Stimulated activated naive CD8-positive, alpha-beta T cell treated with anti-CD3 and anti-CD28 coated beads, Interleukin-15, Interleukin-2, amounts not matched to agents 100 ng/mL and 50 ng/mL, for 24 hours (primary cell): ENCODE results near the gene KCNJ2.

Experiments
- H3K27ac Mint-ChIP-seq: one replicate; pipeline ENCODE4 v1.8.0; 2021; ENCODE audit warnings: mild to moderate bottlenecking, mixed read lengths
- H3K27me3 Mint-ChIP-seq: one replicate; pipeline ENCODE4 v1.8.0; 2021; ENCODE audit warnings: mixed read lengths
- H3K36me3 Mint-ChIP-seq: one replicate; pipeline ENCODE4 v1.8.0; 2021; ENCODE audit warnings: low read depth, mixed read lengths
- H3K4me1 Mint-ChIP-seq: one replicate; pipeline ENCODE4 v1.8.0; 2021; ENCODE audit warnings: low read depth, mixed read lengths
- H3K4me3 Mint-ChIP-seq: one replicate; pipeline ENCODE4 v1.8.0; 2021; ENCODE audit warnings: mild to moderate bottlenecking, mixed read lengths
- H3K9me3 Mint-ChIP-seq: one replicate; pipeline ENCODE4 v1.8.0; 2021; ENCODE audit warnings: mixed read lengths

Gene KCNJ2

DNA sequence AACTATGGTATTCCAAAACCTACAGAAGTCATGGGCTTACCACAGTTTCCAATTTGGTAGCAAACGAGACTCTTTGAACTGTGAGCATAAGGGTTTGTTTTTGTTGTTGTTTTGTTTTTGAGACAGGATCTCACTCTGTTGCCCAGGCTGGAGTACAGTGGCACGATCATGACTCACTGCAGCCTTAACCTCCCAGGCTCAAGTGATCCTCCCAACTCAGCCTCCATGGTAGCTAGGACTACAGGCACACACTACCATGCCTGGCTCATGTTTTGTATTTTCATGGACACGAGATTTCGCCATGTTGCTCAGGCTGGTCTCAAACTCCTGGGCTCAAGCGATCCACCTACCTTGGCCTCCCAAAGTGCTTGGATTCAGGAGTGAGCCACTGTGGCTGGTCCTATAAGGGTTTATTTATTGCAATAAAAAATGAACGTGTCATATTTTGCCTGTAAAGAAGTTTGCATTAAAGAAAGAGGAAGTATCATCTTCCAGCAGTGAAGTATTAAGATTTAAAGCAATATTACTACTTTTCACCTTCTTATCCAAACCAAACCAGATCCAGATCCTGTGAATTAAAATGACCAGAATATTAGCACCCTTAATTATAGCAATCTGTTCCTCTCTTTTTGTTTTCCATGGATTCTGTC lies 37.2 kb downstream of the KCNJ2 start:
- Mint-ChIP-seq H3K36me3 (no peaks in the 10 kb centered on the region), H3K27me3 (peaks cover 5% of the 10 kb centered on the region), H3K4me1 (no peaks in the 10 kb centered on the region), H3K4me3 (no peak overlapping the region), H3K9me3 (no peaks in the 10 kb centered on the region), H3K27ac (no peak overlapping the region)

DNA sequence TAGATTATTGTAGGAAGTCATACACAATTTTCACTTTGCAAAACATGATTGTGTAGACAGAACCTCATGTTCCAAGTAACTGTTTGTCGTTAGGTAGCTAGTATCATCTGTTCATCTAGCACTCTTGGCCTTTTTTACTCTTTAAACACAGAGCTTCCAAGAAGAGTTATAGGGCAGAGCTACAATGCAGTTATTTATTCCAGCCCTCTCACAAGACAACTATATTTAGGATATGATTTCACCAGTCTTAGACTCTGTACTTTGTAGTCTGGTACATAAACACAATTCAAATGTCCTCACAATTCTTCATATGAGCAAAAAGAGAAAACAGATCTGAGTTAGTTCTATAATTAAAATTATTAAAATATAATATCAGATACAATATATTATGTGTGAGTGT lies 37.9 kb downstream of the KCNJ2 start:
- no peak overlapping the region for H3K4me3 Mint-ChIP-seq
- H3K27me3 Mint-ChIP-seq = peaks cover 5% of the 10 kb centered on the region
- no peaks in the 10 kb centered on the region for H3K9me3 Mint-ChIP-seq

DNA sequence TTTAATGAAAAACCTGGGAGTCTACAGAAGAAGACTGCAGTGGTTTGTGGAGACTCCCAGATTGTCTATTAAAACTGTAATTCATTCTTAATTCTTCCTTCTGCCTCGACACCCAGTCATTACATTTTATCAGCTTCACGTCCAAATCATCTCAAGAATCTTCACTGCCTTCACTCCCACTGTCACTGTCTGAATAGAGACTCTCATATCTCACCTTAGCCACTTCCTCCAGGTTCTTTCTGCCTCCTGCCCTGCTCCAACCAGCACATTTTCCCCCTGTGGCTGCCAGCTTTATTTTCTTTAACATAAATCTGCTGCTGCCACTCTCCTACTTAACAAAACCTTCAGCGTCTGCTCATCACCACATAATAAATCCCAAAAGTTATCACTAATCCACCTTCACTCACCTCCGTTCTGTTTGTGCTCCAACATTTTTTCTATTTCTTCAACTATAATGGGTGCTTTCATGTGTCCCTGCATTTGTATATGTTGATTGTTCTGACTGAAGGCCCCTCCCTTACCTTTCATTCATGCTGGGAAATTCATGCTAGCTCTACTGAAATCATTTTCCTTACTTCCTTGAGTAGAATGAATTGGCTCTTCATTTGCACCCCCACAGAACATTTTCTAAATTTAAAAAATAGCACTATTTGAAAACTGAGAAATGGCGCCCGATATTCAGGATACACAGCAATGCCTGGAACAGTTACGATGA lies 38.9 kb downstream of the KCNJ2 start:
- no peak overlapping the region for H3K4me3 Mint-ChIP-seq
- no peaks in the 10 kb centered on the region for H3K9me3 Mint-ChIP-seq
- H3K27ac Mint-ChIP-seq = no peak overlapping the region
- peaks cover 5% of the 10 kb centered on the region for H3K27me3 Mint-ChIP-seq
- no peaks in the 10 kb centered on the region for H3K36me3 Mint-ChIP-seq
- H3K4me1 Mint-ChIP-seq = no peaks in the 10 kb centered on the region

More for the DNA sequence above, 37.9 kb downstream of the KCNJ2 start:
- Mint-ChIP-seq H3K27ac (no peak overlapping the region), H3K36me3 (no peaks in the 10 kb centered on the region), H3K4me1 (no peaks in the 10 kb centered on the region)

DNA sequence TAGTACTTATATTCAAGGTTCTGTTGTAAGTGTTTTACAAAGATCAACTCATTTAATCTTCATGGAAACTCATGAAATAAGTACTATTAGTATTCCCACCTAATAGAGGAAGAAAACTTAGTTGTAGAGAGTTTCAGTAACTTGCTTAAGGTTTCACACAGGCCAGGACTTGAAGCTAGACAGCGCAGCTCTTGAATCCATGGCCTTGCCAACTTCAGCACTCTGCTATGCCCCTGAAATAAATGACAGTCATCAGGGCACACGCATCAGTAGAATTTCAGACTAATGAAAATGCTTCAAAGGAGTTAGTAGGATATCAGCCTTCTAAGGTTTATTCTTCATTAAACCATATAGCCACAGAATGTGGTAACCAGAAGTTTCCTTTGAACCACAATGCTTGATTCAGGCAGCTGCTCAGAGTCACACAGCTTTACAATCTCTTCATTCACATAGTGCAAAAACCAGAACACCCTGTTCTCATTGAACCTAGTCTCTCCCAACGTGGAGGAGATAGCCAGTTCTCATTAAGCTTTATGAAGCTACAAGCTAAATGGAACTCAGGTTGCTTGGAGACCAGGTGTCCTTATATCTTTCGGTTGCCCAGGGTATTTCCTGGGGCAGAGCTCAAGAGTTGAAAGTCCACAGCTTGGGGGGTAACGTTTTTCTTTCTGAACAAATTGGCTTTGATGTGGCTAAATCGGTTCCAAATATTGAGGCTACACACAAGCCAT lies 39.7 kb downstream of the KCNJ2 start:
- Mint-ChIP-seq H3K36me3 (no peaks in the 10 kb centered on the region), H3K27ac (no peak overlapping the region), H3K4me1 (no peaks in the 10 kb centered on the region), H3K27me3 (peaks cover 5% of the 10 kb centered on the region), H3K4me3 (no peak overlapping the region), H3K9me3 (no peaks in the 10 kb centered on the region)

DNA sequence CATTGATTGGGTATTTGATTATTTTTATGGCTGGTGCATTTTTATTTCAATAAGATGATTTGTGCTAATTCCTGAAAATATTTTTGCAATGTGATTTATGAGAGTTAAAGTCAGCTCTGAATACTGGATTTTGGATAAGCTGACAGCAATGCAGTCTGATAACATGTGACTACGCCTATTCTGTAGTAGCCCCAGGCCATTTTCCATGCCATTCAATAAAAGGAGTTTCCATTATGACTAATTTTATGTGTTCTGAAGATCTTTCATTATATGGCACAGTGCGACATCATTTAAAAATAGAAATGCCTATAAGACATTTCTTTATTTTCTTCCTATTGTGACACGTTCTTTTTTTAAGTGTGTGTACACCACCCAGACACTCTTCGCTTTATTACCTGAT lies 46.3 kb downstream of the KCNJ2 start:
- Mint-ChIP-seq H3K9me3 (no peaks in the 10 kb centered on the region), H3K4me1 (no peaks in the 10 kb centered on the region), H3K4me3 (no peak overlapping the region), H3K27ac (no peak overlapping the region), H3K27me3 (peaks cover 5% of the 10 kb centered on the region), H3K36me3 (no peaks in the 10 kb centered on the region)

DNA sequence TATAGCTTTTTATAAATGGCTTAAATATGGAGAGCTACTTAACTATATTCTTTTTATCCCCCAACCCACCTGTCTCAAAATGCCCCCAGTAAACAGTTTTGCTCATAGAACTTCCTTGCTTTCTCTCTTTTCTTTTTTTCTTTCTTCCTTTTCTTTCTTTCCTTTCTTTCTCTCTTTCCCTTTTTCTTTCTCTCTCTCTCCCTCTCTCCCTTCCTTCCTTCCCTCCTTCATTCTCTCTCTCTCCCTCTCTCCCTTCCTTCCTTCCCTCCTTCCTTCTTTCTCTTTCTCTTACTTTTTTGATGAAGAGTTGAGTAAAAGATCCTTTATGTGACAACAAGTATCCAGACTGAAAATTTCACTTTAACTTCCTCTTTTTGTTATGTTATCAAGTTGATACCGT lies 48.2 kb downstream of the KCNJ2 start:
- H3K27ac Mint-ChIP-seq = no peak overlapping the region

DNA sequence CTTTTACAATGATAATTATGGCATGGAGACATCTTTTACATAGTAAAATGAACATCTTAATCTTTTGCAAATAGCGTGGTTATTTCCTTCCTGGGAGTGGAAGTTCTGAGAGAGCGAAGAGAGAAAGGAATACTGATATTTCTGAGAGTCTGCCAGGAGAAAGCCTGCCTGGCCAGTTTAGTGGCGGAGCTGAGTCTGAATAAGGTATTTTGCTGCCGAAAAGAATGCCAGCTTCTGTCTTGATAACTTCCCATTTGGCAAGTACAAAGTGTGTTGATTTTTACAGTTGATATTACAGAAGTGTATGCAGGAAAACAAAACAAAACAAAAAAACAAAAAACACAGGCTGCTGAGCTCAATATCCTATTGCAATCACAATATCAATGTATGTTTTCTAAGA lies 55.9 kb downstream of the KCNJ2 start:
- no peaks in the 10 kb centered on the region for H3K4me1 Mint-ChIP-seq
- H3K9me3 Mint-ChIP-seq = no peaks in the 10 kb centered on the region
- H3K4me3 Mint-ChIP-seq = no peak overlapping the region
- no peaks in the 10 kb centered on the region for H3K36me3 Mint-ChIP-seq
- H3K27ac Mint-ChIP-seq = no peak overlapping the region
- no peaks in the 10 kb centered on the region for H3K27me3 Mint-ChIP-seq

More for the DNA sequence above, 48.2 kb downstream of the KCNJ2 start:
- Mint-ChIP-seq H3K9me3 (no peaks in the 10 kb centered on the region), H3K4me3 (no peak overlapping the region), H3K4me1 (no peaks in the 10 kb centered on the region), H3K27me3 (peaks cover 5% of the 10 kb centered on the region), H3K36me3 (no peaks in the 10 kb centered on the region)
